HCT116 (cell line): Measurements from ENCODE around the gene PCNT. TPM values are rescaled to one million over a fixed set of nuclear protein-coding genes. Genes with fewer than 3 reads are reported as not detected.

ENCODE experiments used
- ATAC-seq: fragments of 200-7000 bp; cut with Tn5 transposase; 2 replicates; pipeline ENCODE4 v1.9.1; 2020; ENCODE audit warnings: mild to moderate bottlenecking, moderate library complexity
- BruUV-seq: library from RNA; stranded (reverse); fragments of 400-500 nt; replicated peaks from 2 replicates; lab custom pipeline; 2021; lab: Mats Ljungman, UMichigan
- CTCF ChIA-PET: fragments of 300-600 bp; sonication (Branson Sonifier 250); formaldehyde crosslinking; loops from one replicate; lab custom pipeline; 2021; ENCODE audit warnings: antibody characterized with exemption; lab: Charles Lee
- POLR2A ChIA-PET: fragments of 300-600, 350-600 bp; sonication (Branson Sonifier 250); formaldehyde crosslinking; loops from one replicate; lab custom pipeline; 2021; ENCODE audit warnings: antibody characterized with exemption; lab: Charles Lee
- RAD21 ChIA-PET, 2 experiments: fragments of 300-600 bp; sonication (Branson Sonifier 250); formaldehyde crosslinking; loops; one replicate each; lab custom pipeline; 2023; ENCODE audit warnings: low total read pairs in 2 of 2; ENCODE audit not compliant: uncharacterized antibody in 2 of 2, unreplicated experiment in 2 of 2, low non-redundant PET in 1 of 2; lab: Charles Lee
- DNase-seq: peaks from one replicate; pipeline ENCODE4 v3.0.0-alpha.2; 2010; ENCODE audit warnings: low read depth, low spot score
- H2AFZ ChIP-seq: fragments of 200-600 bp; shearing (Covaris generic), sonication (generic); 2 replicates; pipeline ENCODE4 v1.6.1; 2017; ENCODE audit warnings: low read depth, mixed run types, mixed read lengths, antibody characterized with exemption, low read length; ENCODE audit not compliant: poor library complexity, severe bottlenecking
- H3K27ac ChIP-seq: 2 replicates; pipeline ENCODE4 v1.5.1; 2012; ENCODE audit warnings: low read depth, low read length
- H3K27me3 ChIP-seq: fragments of 200-600 bp; sonication (generic); 2 replicates; pipeline ENCODE4 v1.6.1; 2016; ENCODE audit warnings: mixed run types, low read length, mixed read lengths; ENCODE audit not compliant: insufficient read depth
- H3K36me3 ChIP-seq, 2 experiments: fragments of 200-500 bp in 1 of 2; fragments of 200-600 bp in 1 of 2; sonication (Bioruptor generic) in 1 of 2; sonication (generic) in 1 of 2; 2 replicates each; pipeline versions ENCODE4 v1.5.1 to v1.6.1; 2014 to 2016; ENCODE audit warnings: low read length in 2 of 2, inconsistent platforms in 1 of 2, mixed read lengths in 1 of 2, mixed run types in 1 of 2; ENCODE audit not compliant: insufficient read depth in 2 of 2, control insufficient read depth in 1 of 2
- H3K4me1 ChIP-seq, 2 experiments: fragments of 200-600 bp in 1 of 2; sonication (generic) in 1 of 2; 2 replicates each; pipeline versions ENCODE4 v1.5.1 to v1.6.1; 2012 to 2017; ENCODE audit warnings: low read length in 2 of 2, inconsistent platforms in 1 of 2, mild to moderate bottlenecking in 1 of 2, mixed read lengths in 1 of 2, mixed run types in 1 of 2, moderate library complexity in 1 of 2; ENCODE audit not compliant: insufficient read depth in 2 of 2, control insufficient read depth in 1 of 2
- H3K4me2 ChIP-seq: fragments of 200-600 bp; sonication (generic); 2 replicates; pipeline ENCODE4 v1.6.1; 2017; ENCODE audit warnings: mixed run types, low read length, mixed read lengths
- H3K4me3 ChIP-seq, 2 experiments: fragments of 200-600 bp in 1 of 2; sonication (generic) in 1 of 2; replicated peaks in 1 of 2; 2 replicates each; pipeline ENCODE4 v1.5.1; 2011 to 2016; ENCODE audit warnings: low read length in 2 of 2, control low read depth in 1 of 2, low read depth in 1 of 2, mild to moderate bottlenecking in 1 of 2, mixed read lengths in 1 of 2, mixed run types in 1 of 2
- H3K79me2 ChIP-seq: fragments of 200-600 bp; sonication (generic); 2 replicates; pipeline ENCODE4 v1.6.1; 2017; ENCODE audit warnings: mild to moderate bottlenecking, mixed run types, low read length, moderate library complexity, mixed read lengths; ENCODE audit not compliant: insufficient read depth
- H3K9ac ChIP-seq: fragments of 200-600 bp; sonication (generic); 2 replicates; pipeline ENCODE4 v1.6.1; 2016; ENCODE audit warnings: low read length, mixed read lengths
- H3K9me2 ChIP-seq: fragments of 200-600 bp; sonication (generic), shearing (Covaris generic); 2 replicates; pipeline ENCODE4 v1.6.1; 2017; ENCODE audit warnings: mixed run types, mild to moderate bottlenecking, moderate library complexity; ENCODE audit not compliant: insufficient read depth
- H3K9me3 ChIP-seq, 2 experiments: fragments of 200-500 bp in 1 of 2; fragments of 200-600 bp in 1 of 2; sonication (Bioruptor generic) in 1 of 2; sonication (generic) in 1 of 2; 2 replicates each; pipeline ENCODE4 v1.6.1; 2014 to 2017; ENCODE audit warnings: low read length in 2 of 2, mixed read lengths in 2 of 2, inconsistent platforms in 1 of 2, low read depth in 1 of 2, mild to moderate bottlenecking in 1 of 2, mixed run types in 1 of 2, moderate library complexity in 1 of 2; ENCODE audit not compliant: control insufficient read depth in 1 of 2, insufficient read depth in 1 of 2
- H4K20me1 ChIP-seq: fragments of 200-600 bp; sonication (generic), shearing (Covaris generic); 2 replicates; pipeline ENCODE4 v1.6.1; 2017; ENCODE audit warnings: mixed run types, mild to moderate bottlenecking, moderate library complexity; ENCODE audit not compliant: insufficient read depth
- ATF3 ChIP-seq: IDR thresholded peaks from 2 replicates; pipeline ENCODE4 v1.6.1; 2012
- CBX3 ChIP-seq: IDR thresholded peaks from 2 replicates; pipeline ENCODE4 v1.6.1; 2012; ENCODE audit warnings: low read depth
- CTCF ChIP-seq, 3 experiments: fragments of 200-600 bp in 1 of 3; sonication (generic) in 1 of 3; IDR thresholded peaks in 2 of 3; conservative IDR thresholded peaks in 1 of 3; 2 replicates each; pipeline ENCODE4 v1.5.1; 2012 to 2017; ENCODE audit warnings: low read depth in 2 of 3, low read length in 2 of 3, antibody characterized with exemption in 1 of 3, borderline replicate concordance in 1 of 3, control low read depth in 1 of 3, mild to moderate bottlenecking in 1 of 3, mixed read lengths in 1 of 3, mixed run types in 1 of 3, moderate library complexity in 1 of 3; ENCODE audit not compliant: insufficient read depth in 1 of 3
- EZH2phosphoT487 ChIP-seq: fragments of 200-600 bp; IDR thresholded peaks from 2 replicates; pipeline ENCODE4 v1.6.1; 2018; ENCODE audit warnings: antibody characterized with exemption, borderline replicate concordance
- FOSL1 ChIP-seq: IDR thresholded peaks from 2 replicates; pipeline ENCODE4 v1.6.1; 2012; ENCODE audit warnings: low read depth
- JUND ChIP-seq: IDR thresholded peaks from 2 replicates; pipeline ENCODE4 v1.6.1; 2012
- MAX ChIP-seq: IDR thresholded peaks from 2 replicates; pipeline ENCODE4 v1.6.1; 2012
- POLR2A ChIP-seq: IDR thresholded peaks from 2 replicates; pipeline ENCODE4 v1.7.0; 2011; ENCODE audit warnings: borderline replicate concordance; ENCODE audit not compliant: insufficient read depth, insufficient read length; ENCODE audit errors: extremely low read depth
- POLR2AphosphoS5 ChIP-seq: IDR thresholded peaks from 2 replicates; pipeline ENCODE4 v1.6.1; 2011; ENCODE audit warnings: mild to moderate bottlenecking, low read depth, low read length, moderate library complexity
- TCF7L2 ChIP-seq: IDR thresholded peaks from 2 replicates; pipeline ENCODE4 v1.7.0; 2011; ENCODE audit warnings: borderline replicate concordance, inconsistent platforms; ENCODE audit not compliant: insufficient read depth, insufficient read length; ENCODE audit errors: extremely low read depth
- ZBTB33 ChIP-seq: IDR thresholded peaks from 2 replicates; pipeline ENCODE4 v1.6.1; 2011; ENCODE audit warnings: mild to moderate bottlenecking, low read length, moderate library complexity; ENCODE audit not compliant: insufficient replicate concordance; ENCODE audit errors: extremely low read depth
- ZFX ChIP-seq: fragments of 450-650 bp; IDR thresholded peaks from 2 replicates; pipeline ENCODE4 v1.6.1; 2017
- intact Hi-C: fragments of 100-400 bp; cut with micrococcal nuclease; formaldehyde crosslinking; loops from 2 replicates; pipeline ENCODE4 v1.10.0; 2022
- total RNA-seq: library from RNA; stranded (reverse); gene quantifications from one replicate; pipeline ENCODE4 v1.2.1, GENCODE V29; 2021; ENCODE audit not compliant: unreplicated experiment

The PCNT gene
- total RNA-seq, 1 experiment from 2014 or later: 43.6 TPM

GRCh38 chr21:46334351-46335140 is 10.6 kb downstream of the PCNT start:
- ChIA-PET CTCF (interaction anchor here (1.0 kb wide), 1 partner anchor 9 kb away, joined by 3 read pairs; no protein-coding TSS in a partner anchor), RAD21 (no interaction called here), POLR2A (interaction anchor here (0.7 kb wide), 1 partner anchor 123 kb away, joined by 3 read pairs; no protein-coding TSS in a partner anchor)
- Histone ChIP-seq H4K20me1 (no peaks in the 10 kb centered on the region), H3K4me3 (no peak overlapping the region), H3K4me2 (no peak overlapping the region), H3K79me2 (peaks cover 49% of the 10 kb centered on the region), H3K9me2 (no peaks in the 10 kb centered on the region), H3K9ac (no peak overlapping the region), H3K36me3 (peaks cover 14 to 39% of the 10 kb centered on the region in 2 experiments; a peak in 3 of 4 replicates), H3K4me1 (peaks cover 0 to 8% of the 10 kb centered on the region in 2 experiments; a peak in 2 of 4 replicates), H3K27me3 (no peaks in the 10 kb centered on the region), H3K27ac (no peak overlapping the region), H2AFZ (no peak overlapping the region), H3K9me3 (no peaks in the 10 kb centered on the region)
- TF ChIP-seq FOSL1 (no peak), ATF3 (no peak), ZFX (no peak), TCF7L2 (no peak)
- ATAC-seq: no peak
- no peak for DNase-seq
- intact Hi-C loops: no loop called here
- BruUV-seq: no TSS peak

- no peak for DNase-seq
- no TSS peak for BruUV-seq
- Histone ChIP-seq H3K27ac (no peak overlapping the region), H3K9ac (no peak overlapping the region), H3K36me3 (peaks cover 14 to 21% of the 10 kb centered on the region in 2 experiments; a peak in 3 of 4 replicates), H3K9me2 (no peaks in the 10 kb centered on the region), H3K4me3 (no peak overlapping the region), H3K79me2 (peaks cover 46% of the 10 kb centered on the region), H3K27me3 (no peaks in the 10 kb centered on the region), H3K4me1 (peaks cover 0 to 8% of the 10 kb centered on the region in 2 experiments; a peak in 2 of 4 replicates), H3K9me3 (no peaks in the 10 kb centered on the region), H3K4me2 (no peak overlapping the region), H2AFZ (no peak overlapping the region), H4K20me1 (no peaks in the 10 kb centered on the region)
- RAD21 ChIA-PET: no interaction called here
- intact Hi-C loops: no loop called here
- ATAC-seq: no peak
- POLR2A ChIA-PET: no interaction called here
- TF ChIP-seq POLR2AphosphoS5: no peak
- no peak for TF ChIP-seq ZBTB33
- no peak for TF ChIP-seq CTCF (IDR thresholded peaks at IDR 0.05 in 2 of 3, conservative IDR thresholded peaks at IDR 0.05 in 1 of 3; ENCODE audit: borderline replicate concordance in 1 of 3, insufficient read depth in 1 of 3, low read depth in 2 of 3, low read length in 2 of 3)
- TF ChIP-seq JUND: no peak
- no peak for TF ChIP-seq CBX3
- no peak for TF ChIP-seq EZH2phosphoT487
- TF ChIP-seq FOSL1: no peak
- TF ChIP-seq POLR2A: no peak
- TF ChIP-seq MAX: no peak
- no peak for TF ChIP-seq ATF3
- no peak for TF ChIP-seq ZFX
- CTCF ChIA-PET: no interaction called here
These were observed 12.6 kb downstream of the PCNT start for GRCh38 chr21:46336603-46337002.
